PFSK-1 (cell line): ENCODE data around the gene HES7.

ENCODE experiments used
- POLR2AphosphoS5 ChIP-seq: IDR thresholded peaks from 2 replicates; pipeline ENCODE4 v1.6.1; 2012; ENCODE audit warnings: low read depth, mild to moderate bottlenecking, control low read depth, low read length, moderate library complexity
- TAF1 ChIP-seq: IDR thresholded peaks from 2 replicates; pipeline ENCODE4 v1.6.1; 2012; ENCODE audit warnings: low read length, control low read depth, borderline replicate concordance; ENCODE audit not compliant: insufficient read depth

DNA sequence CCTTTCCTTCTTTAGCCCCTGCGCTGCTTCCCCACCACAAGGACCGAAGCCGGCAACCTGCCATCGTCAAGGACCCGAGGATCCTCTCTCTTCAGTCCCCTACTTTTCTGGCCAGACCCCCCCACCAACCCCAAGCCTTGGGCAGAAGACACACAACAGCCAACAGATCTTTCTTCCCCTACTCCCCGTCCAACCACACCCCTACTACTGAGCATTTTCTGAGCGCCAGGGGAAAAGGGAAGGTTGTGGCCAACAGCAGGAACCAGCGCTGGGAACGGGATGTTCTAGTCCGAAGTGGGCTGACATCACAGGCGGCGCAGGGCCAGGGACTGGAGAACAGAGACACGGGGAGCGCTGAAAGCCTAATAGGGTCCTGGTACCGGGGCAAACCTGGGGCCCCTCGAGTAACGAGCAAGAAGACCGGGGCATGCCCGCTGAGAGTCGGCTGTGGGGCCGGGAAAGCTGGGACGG, 27.8 kb upstream of the HES7 start:
- TF ChIP-seq TAF1: no peak
- TF ChIP-seq POLR2AphosphoS5: no peak
